PFSK-1 (cell line): ENCODE results near the gene EPHA5.

Experiments used
- FOXP2 ChIP-seq: optimal IDR thresholded peaks from 2 replicates; pipeline ENCODE3; 2011; ENCODE audit warnings: borderline replicate concordance, control low read depth, inconsistent platforms; ENCODE audit not compliant: insufficient read depth; ENCODE audit errors: extremely low read length, extremely low read depth
- POLR2AphosphoS5 ChIP-seq: IDR thresholded peaks from 2 replicates; pipeline ENCODE4 v1.6.1; 2012; ENCODE audit warnings: low read depth, mild to moderate bottlenecking, control low read depth, low read length, moderate library complexity
- SIN3A ChIP-seq: IDR thresholded peaks from 2 replicates; pipeline ENCODE4 v1.6.1; 2012; ENCODE audit warnings: mild to moderate bottlenecking, low read length, moderate library complexity, borderline replicate concordance; ENCODE audit not compliant: insufficient read depth
- TAF1 ChIP-seq: IDR thresholded peaks from 2 replicates; pipeline ENCODE4 v1.6.1; 2012; ENCODE audit warnings: low read length, control low read depth, borderline replicate concordance; ENCODE audit not compliant: insufficient read depth
- TF ChIP-seq, protein P1 (sequence below), 2 experiments: IDR thresholded peaks; 2 replicates each; pipeline versions ENCODE4 v1.6.1 to v1.8.0; 2011 to 2012; ENCODE audit warnings: low read depth in 2 of 2, low read length in 2 of 2, control low read depth in 1 of 2, inconsistent platforms in 1 of 2, mild to moderate bottlenecking in 1 of 2, moderate library complexity in 1 of 2; ENCODE audit not compliant: insufficient read depth in 1 of 2

DNA sequence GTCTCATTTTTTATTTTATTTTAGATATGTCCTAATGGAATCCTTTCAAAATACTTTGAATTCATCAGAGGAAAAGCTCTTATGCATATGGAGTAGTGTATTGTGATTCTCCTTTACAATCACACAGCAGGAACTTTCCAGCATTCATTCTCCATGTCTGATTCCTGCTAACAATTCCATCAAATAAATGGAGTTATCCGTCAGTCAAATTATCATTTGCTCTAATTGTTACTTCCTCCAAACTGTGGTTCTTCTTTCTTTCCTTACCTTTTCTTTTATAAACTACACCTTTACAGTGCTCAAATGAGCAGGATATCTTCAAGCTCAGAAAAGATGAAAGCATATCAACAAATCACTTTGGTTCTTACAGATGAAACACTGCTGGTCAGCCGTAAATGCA is 80.4 kb downstream of the EPHA5 start:
- TF ChIP-seq SIN3A (no peak), POLR2AphosphoS5 (no peak), TAF1 (no peak), FOXP2 (no peak)
- TF ChIP-seq, protein P1, sequence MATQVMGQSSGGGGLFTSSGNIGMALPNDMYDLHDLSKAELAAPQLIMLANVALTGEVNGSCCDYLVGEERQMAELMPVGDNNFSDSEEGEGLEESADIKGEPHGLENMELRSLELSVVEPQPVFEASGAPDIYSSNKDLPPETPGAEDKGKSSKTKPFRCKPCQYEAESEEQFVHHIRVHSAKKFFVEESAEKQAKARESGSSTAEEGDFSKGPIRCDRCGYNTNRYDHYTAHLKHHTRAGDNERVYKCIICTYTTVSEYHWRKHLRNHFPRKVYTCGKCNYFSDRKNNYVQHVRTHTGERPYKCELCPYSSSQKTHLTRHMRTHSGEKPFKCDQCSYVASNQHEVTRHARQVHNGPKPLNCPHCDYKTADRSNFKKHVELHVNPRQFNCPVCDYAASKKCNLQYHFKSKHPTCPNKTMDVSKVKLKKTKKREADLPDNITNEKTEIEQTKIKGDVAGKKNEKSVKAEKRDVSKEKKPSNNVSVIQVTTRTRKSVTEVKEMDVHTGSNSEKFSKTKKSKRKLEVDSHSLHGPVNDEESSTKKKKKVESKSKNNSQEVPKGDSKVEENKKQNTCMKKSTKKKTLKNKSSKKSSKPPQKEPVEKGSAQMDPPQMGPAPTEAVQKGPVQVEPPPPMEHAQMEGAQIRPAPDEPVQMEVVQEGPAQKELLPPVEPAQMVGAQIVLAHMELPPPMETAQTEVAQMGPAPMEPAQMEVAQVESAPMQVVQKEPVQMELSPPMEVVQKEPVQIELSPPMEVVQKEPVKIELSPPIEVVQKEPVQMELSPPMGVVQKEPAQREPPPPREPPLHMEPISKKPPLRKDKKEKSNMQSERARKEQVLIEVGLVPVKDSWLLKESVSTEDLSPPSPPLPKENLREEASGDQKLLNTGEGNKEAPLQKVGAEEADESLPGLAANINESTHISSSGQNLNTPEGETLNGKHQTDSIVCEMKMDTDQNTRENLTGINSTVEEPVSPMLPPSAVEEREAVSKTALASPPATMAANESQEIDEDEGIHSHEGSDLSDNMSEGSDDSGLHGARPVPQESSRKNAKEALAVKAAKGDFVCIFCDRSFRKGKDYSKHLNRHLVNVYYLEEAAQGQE (IDR thresholded peaks at IDR 0.05; ENCODE audit: insufficient read depth in 1 of 2, low read depth in 2 of 2, low read length in 2 of 2), result no peak
